HG02642 (cell line): ENCODE data around the gene LAMA3.
A peak's percentile ranks its signal among the peaks of the same experiment; 100 is the strongest.

Source experiments
- ATAC-seq: cut with Tn5 transposase; IDR thresholded peaks from one replicate; pipeline ENCODE4 v1.9.1; 2021; ENCODE audit warnings: mild to moderate bottlenecking; ENCODE audit not compliant: unreplicated experiment, poor library complexity

The LAMA3 gene

DNA sequence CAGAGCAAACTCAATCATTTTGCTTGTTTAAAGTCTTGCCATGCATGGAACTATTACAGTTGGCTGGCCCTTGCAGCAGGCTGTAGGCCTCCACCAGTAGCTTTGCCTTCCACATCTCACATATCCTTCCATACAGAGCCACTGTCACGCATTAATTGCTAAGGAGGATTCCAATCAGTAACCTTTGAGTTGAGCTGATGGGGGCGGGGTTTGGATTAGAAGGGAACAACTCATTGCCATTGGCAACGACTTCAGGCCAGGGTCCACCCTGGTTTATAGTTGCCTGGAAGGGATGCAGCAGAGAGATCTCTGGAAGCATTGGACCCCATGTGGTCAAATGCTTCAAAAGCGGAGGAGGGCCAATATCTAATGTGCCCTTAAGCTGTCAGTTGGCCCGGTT lies 262.0 kb downstream of the LAMA3 start:
- no peak for ATAC-seq

DNA sequence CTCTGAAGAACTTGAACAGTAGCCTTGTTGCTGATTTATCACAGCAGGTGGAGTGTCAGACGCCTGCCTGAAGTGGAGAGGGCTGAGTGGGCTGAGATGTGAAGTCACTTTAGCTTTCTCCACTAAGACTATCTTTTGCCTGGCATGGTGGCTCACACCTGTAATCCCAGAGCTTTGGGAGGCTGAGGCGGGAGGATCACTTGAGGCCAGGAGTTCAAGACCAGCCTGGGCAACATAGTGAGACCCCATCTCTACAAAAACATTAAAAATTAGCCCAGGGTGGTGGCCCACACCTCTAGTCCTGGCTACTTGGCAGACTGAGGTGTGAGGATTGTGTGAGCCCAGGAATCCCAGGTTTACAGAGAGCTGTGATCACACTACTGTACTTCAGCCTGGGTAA lies 264.7 kb downstream of the LAMA3 start:
- ATAC-seq = no peak

DNA sequence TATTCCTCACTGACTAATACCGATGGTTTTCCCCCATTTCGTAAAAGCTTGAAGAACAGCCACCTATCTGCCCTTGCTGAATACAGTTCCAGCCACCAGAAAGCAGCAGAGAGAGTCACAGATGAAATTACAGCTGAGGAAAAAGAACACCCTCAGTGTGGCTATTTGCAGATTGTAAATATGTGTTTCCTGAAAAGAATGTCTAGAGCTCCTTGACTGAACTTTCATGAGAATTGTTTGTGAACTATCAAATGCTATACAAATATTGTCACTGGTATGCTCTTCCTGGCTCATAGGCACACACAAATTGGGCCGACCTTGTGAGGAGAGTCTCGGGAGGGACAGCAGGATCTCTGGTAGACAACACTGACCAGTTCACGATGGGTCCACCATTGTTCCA lies 267.2 kb downstream of the LAMA3 start:
- ATAC-seq = no peak

DNA sequence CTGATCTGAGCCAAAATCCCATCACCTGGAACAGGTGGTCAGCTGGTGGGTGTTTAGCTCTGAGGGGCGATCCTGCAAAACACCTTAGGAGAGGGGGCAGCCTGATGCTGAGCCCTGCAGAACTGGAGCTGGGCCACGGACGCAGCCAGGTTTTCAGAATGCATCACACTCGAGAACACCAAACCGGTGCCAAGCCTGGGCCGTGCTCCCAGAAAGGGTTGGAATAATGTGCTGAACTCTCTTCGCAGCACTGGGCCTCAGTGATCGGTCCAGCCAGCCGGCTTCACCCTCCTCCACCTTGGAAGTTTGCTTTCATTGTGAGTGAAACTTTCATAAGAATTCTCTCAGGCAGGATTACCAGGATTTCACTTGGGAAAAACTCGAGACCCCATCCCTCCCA lies 268.8 kb downstream of the LAMA3 start:
- ATAC-seq = no peak

DNA sequence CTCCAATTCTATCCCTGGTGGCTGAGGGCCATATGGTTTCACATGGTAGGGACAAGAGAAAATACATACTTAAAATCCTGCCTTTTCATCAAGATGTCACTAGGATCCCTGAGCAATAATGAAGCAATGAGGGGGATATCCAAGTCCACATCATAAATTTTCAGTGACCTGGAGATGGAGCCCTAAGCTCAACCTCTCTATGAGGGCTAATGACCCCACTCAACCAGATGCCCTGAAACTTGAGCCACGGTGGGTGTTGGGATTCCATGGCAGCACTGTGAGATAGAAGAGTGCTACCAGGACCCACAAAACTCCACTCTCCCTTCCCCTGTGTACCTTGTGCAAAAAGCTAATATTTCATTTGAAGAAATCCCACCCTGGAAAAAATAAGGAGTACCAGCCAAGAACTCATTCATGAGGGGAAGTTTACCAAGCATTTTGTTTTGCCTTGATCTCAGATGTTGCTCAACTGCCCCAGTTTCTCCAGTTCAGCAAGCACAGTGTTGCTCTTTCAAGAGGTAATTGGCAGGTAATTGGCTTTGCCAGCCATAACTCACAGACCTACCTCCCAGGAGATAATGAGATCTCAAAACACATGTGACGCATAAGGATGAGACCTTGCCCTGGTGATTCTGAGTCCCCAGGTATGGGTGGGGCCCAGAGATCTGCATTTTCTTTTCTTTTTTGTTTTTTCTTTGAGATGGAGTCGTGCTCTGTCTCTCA lies 274.4 kb downstream of the LAMA3 start:
- no peak for ATAC-seq

DNA sequence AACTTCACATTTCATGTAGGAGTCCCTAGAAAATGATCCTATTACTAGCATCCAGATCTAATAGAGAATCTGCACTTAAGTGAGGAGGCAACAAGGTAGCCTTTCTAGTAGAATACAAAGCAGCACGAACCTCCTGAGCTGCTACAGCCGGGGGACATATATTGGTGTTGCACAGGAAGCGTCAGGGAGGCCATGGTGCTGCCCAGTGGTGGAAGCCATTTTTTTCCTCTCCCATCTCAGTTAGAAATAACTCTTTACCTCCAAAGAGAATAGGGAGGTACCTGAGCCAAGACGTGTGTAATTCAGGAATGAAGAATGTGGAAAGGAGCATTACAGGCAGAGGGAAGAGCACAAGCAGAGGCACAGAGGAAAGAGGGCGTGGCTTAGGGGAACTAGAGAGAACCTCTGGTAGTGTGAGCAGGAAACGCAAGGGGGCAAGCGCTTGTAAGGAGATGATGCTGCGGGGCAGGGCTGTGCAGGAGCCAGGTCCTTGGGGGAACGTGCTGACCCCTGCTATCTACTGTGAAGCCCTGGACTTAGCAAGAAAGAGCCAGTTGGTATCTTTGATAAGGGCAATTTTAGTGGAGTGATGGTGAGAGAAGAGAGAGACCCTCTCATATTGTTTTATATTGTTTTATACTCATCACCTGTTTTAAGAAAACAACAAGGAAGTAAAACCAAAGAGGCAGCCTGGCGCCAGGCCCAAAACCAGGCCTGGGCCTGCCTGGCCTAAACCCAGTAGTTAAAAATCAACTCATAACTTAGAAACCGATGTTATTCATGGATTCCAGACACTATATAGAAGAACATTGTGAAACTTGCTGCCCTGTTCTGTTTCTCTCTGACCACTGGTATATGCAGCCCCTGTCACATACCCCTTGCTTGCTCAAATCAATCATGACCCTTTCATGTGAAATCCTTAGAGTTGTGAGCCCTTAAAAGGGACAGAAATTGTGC lies 275.3 kb downstream of the LAMA3 start:
- no peak for ATAC-seq

DNA sequence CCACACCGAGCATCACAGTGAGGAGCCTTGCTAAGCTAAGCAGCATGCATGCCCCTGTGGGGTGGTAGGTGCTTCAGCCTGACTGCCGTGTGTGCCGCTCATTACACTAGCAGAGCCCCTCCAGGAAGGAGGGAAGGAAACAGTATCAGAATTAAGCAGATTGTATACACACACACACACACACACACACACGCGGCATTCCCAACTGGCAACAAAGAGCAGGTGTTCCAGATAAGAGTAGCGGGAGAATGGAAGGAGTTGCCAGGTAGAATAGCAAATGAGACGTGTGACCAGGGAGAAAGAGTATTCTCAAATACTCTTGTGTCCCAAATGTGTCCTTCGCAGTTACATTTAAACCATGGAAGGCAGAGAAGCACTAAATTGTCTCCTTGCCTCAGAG lies 277.7 kb downstream of the LAMA3 start:
- ATAC-seq = no peak

DNA sequence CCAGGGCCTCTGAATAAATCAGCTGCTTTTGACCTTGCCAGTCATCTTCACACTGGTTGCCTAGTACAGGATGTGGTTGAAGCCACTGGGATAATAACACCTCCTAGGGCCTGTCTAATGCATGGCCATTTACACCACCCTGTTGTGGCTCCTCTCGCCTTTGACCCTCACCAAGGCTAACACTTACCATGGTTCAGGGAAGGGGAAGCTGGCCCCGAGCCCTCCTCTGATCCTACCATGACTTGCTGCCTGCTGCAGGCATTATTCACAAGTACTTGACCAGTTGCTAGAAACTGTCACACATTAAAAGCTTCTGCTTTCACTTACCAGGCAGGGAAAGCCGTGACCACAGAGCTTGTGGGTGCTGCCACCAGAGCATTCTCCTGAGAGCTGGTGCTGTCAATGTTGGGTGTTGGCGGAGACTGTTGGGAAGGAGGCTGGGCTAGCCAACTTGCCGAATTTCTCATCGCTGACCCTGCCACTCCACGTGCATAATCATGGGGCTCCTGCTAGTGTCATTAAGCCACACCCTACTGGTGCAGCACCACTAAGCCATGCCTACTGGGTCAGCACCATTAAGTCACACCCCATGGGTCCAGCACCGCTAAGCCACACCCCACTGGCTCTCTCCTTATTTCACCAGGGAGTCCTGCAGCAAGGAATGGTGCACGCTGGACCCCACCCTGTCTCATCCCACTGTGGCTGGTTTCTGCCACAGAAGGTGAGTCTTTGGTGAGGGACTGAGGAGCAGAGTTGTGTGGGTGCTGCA lies 278.3 kb downstream of the LAMA3 start:
- ATAC-seq = peak; percentile 51

DNA sequence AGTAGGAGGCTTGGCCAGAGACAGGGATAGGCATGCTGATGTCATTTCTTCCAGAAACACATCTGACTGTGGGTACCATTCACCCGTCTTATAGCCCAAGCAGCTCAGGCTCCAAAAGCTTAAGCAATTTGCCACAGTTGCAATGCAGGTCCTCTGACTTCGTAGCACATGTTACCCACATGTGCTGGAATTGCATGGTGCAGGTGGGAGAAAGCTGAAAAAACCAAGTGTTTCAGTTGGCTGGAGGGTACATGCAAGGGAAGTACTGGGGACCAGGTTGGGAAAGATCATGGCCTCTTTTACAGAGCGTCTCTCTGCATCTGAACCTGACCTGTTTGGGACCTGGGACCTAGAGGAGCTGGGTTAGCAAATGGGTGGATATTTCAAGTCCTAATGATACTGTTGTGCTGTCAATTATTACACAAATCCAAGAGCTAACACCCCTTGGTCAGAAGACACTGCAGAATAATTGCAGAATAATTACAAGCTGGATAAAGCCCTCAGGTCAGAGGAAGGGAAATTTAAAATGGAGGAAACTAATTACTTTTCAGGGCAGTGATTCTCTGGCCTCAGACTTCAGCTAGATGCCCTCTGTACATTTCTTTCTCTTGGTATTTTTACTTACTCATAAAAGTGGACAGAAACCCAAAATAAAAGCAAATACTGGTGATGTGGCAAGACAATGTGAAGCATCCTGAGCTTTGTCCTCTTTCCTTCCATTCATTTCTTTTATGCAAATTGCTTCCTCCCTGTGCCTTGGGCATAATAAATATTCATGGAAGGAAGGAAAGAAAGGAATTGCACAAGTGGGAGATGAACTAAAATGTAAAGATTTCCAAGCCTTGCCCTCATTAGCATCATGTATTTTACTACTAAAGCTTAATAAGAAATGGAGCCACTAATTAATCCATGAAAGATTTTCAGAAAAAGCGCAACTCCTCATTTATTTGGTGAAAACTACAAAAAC lies 279.7 kb downstream of the LAMA3 start:
- ATAC-seq = no peak

DNA sequence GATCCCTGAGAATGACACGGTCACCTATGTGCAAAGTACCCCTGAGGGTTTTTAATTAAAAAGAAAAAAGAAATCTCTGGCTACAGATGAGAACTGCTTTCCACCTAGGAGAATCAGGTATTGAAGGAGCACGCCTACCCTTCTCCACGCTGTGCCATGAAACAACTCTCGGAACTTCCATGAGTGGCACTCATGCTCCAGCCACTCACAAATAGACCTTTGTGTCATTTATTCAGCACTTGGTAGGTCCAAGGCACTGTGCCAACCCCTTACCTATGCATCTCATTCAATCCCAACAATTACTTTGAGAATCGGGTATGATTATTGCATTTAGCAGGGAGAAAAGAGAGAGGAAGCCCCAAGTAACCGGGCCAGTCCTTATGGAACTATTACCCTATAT lies 280.4 kb downstream of the LAMA3 start:
- ATAC-seq = no peak

DNA sequence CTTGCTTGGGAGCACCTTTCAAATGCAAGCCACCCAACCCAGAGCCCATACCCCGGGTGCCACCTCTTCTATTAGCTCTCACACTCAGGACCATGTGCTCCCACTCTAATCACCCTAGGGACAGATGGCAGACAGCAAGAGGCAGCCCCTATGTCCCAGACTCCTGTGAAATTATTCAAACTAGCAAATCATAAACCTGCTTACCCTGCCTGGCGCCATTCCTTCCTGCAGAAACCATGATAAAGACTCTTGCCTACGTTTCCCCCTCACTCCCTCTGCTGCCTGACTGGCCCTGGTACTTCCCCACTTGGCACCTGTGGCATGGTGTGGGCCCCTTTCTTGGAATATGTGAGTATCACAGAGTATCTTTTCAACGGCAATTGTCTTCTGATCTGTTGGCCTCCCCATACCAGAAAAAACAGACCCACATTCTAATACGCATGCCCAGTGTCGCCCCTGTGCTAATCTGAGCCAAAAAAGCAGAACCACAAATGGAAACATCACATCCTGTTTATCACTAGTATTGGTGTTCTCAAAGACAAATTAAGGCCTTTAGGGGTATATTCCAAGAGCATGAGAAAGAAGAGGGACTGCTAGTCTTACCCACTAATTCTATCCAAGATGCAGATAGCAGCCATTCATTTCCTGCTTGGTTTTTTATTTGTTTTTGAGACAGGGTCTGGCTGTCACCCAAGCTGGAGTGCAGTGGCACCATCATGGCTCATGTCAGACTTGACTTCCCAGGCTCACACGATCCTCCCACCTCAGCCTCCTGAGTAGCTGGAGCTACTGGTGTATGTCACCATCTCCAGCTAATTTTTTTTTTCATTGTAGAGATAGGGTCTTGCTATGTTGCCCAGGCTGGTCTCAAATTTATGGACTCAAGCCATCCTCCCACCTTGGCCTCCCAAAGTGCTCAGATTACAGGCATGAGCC lies 281.2 kb downstream of the LAMA3 start:
- no peak for ATAC-seq

DNA sequence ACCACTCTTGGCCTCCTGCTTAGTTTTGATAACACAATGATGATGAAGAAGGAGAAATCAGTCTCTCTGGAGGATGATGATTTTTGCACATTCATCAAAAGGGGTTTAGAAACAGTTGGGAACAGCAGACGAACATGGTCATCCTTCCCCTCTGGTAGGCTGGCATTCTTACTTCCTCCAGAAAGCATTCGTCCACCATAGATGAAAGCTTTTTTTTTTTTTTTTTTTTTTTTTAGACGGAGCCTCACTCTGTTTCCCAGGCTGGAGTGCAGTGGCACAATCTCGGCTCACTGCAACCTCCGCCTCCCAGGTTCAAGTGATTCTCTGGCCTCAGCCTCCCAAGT lies 281.8 kb downstream of the LAMA3 start:
- no peak for ATAC-seq

DNA sequence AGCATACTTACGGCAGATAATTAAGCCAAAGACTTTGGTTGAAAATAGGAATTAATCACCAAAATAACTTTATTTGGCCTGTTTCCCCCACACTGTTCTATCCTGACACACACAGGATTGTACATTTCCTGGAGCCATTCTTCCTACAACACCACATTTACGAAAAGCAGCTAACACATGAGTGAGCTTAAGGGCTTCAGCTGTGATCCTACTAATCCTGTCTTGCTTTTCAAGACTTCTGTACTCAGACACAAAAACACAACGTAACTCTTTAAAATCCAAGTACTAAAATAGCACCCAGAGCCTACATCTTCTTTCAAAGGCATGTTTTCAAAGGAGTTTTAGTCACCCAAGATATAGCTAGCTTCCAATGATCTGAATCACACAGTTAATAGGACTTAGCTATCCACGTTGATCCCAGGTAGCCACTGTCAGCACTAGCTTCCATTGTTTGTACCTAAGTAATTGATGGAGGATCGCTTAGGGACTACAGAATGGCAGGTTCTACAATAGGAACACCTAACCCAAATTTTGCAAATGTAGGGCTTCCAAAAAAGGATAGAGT lies 282.5 kb downstream of the LAMA3 start:
- ATAC-seq = no peak

DNA sequence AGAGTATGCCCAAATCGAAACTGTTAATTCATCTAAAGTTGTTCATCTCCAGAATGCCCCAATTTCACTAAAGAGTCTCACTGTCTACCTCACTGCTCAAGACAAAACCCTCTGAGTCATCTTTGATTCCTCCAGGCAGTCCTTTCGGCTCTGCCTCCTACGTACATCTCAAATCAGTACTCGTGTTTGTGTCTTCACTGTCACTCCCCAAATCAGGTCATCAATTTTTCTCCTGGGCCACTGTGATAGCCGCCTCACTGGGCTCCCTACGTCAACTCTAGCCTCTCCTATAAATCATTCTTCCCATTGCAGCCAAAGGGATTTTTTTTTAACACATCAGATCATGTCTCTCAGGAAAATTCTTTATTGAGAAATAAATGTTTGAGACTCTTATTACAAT lies 283.2 kb downstream of the LAMA3 start:
- ATAC-seq = peak; percentile 62

DNA sequence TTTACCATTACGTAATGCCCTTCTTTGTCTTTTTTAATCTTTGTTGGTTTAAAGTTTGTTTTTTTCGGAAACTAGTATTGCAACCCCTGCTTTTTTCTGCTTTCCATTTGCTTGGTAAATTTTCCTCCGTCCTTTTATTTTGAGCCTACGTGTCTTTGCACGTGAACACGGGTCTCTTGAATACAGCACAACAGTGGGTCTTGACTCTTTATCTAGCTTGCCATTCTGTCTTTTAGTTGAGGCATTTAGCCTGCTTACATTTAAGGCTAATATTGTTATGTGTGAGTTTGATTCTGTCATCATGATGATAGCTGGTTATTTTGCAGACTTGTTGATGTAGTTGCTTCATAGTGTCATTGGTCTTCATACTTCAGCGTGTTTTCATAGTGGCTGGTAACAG lies 287.9 kb downstream of the LAMA3 start:
- ATAC-seq = no peak

DNA sequence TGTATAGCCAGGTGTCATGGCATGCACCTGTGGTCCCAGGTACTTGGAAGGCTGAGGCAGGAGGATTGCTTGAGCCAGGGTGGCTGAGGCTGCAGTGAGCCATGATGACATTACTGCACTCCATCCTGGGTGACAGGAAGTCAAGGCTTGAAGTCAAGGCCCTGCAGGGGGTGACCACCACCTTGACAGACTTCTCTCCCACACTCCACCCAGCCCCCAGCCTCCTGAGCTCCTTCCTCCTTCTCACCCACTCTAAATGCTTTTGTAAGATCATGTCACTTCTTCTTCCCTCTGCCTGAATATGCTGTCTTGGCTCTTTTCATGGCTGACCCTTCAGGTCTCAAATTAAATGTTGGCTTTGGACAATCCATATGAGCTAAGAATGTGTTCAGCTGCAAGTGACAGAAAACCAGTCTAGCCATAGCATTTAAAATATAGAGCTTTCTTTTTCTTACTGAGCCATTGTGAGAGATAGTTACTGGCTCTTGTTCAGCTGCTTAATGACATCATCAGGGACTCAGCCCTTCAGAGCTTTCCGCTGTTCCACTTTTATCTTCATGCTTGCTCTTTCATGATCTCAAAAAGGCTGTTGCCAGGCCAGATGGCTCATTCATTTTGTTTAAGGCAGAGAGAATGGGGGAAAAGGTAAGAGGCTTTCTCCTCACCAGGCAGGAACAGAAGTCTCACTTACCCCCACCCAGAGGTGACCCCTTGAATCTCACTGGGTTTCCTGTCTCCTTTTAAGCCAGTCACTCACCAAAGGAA lies 288.6 kb downstream of the LAMA3 start:
- no peak for ATAC-seq

DNA sequence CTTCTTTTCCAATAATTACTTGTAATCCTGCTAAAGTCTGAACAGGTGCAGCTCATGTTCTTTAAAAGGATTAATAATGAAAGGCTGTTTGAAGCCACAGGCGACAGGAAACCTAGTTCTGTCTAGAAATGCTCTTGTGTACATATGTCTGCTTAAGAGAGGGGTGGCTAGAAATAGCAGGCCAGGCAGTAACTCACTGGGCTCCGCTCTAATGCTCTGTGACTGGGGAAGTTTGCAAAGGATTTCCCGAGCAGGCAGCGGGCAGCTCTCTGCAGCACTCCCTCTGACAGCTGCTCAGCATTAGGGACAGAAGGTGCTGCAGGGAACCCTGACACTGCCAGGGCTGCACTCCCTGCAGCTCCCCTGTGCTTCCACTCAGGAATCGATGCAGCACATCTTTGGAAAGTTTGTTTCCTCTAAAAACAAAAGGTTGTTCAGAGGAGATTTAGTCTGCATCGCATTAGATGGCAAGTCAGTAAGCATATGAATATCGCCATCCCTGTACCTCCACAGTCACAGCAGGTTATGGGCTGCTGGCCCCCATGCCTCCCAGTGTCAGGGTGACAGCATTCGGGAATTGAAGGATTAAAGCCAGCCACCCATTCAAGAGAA lies 292.2 kb downstream of the LAMA3 start:
- peak; percentile 89 for ATAC-seq
